Spinal cord (tissue), 10 donors: ENCODE measurements around the gene SLC25A42. TPM values are rescaled to one million over a fixed set of nuclear protein-coding genes. Genes with fewer than 3 reads are reported as not detected.

Experiments used
- DNase-seq, 6 donors: peaks; one replicate each; pipeline versions ENCODE4 v3.0.0 to v3.0.0-alpha.2; 2013 to 2015; ENCODE audit warnings: low spot score in 6 of 6, low read depth in 4 of 6
- H3K27ac ChIP-seq: one replicate; pipeline ENCODE4 v1.5.1; 2013; ENCODE audit warnings: low read depth, low read length, control low read depth
- H3K27me3 ChIP-seq: one replicate; pipeline ENCODE4 v1.6.1; 2013; ENCODE audit warnings: low read length; ENCODE audit not compliant: control insufficient read depth, insufficient read depth
- H3K36me3 ChIP-seq: one replicate; pipeline ENCODE4 v1.6.1; 2013; ENCODE audit warnings: low read length; ENCODE audit not compliant: control insufficient read depth, insufficient read depth
- H3K4me1 ChIP-seq: one replicate; pipeline ENCODE4 v1.6.1; 2013; ENCODE audit warnings: low read length; ENCODE audit not compliant: control insufficient read depth, insufficient read depth
- H3K4me3 ChIP-seq: one replicate; pipeline ENCODE4 v1.5.1; 2013; ENCODE audit warnings: low read depth, low read length, control low read depth
- H3K9me3 ChIP-seq: one replicate; pipeline ENCODE4 v1.6.1; 2013; ENCODE audit warnings: low read length; ENCODE audit not compliant: control insufficient read depth, insufficient read depth
- WGBS: methylation state at CpG from one replicate; pipeline ENCODE4 v1.1.5; 2013; ENCODE audit warnings: missing lambda C conversion rate; ENCODE audit not compliant: insufficient coverage; 5-methylcytosine and 5-hydroxymethylcytosine counted together
- polyA plus RNA-seq, 2 donors: library from polyadenylated mRNA; unstranded; fragments of 120-200 nt; gene quantifications; one replicate each; pipeline ENCODE4 v1.2.1, GENCODE V29; 2013; ENCODE audit not compliant: insufficient read length in 2 of 2
- total RNA-seq, 2 donors: library from RNA; depleted of rRNA in 1 of 2; stranded (reverse); fragments of 120-200 nt in 1 of 2; fragments of >200 nt in 1 of 2; gene quantifications; one replicate each; pipeline versions ENCODE4 v1.2.3 to v1.2.4, GENCODE V29; 2013 to 2014
- donor health status: healthy.

SLC25A42 gene
- total and polyA plus RNA-seq, 4 donors: 7.6 to 25.0 (median 14.8) TPM

DNA sequence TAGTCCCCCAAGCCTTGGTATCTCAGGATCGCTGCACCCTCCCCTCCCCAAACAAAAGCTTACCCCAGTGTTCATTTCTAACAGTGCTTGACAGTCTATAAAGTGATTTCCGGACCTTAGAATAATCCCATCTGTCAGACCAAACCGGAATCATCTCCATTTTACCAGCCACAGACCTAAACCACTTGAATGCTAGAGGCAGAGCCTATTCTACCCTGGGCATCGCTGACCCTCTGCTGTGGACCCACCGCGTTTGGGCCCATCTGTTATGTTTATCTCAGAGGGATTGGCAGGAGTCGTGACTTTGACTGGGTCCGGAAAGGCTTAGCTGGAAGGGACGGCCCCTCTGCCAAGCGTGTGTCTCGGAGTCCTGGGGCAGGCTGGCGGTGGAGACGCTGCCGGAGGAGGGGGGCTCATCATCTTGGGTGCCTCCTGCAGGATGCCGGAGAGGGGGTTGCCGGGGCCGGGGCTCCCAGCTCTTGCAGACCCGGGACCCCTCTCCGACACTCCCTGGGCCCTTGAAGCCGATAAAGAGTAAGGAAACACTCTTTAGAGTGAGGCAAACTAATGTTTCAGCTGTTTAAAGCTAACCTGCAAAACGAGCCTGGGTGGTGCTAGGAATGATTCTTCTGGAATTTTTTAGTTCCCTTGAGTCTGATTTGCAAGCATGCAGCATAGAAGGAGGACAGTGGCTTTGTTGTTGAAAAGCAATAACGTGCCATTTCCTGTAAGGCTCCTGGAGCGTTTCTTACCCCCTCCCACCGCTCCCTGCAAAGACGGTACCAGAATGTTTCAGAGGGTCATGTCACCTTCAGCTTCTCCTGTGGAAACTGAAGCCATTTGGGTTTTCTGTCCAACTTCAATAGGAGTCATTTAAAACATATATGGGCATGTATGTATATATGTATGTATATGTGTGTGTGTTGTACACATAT is 1.3 kb downstream of the SLC25A42 start:
- Histone ChIP-seq H3K27me3 (no peaks in the 10 kb centered on the region), H3K4me3 (peak overlapping the region; percentile 67), H3K27ac (no peak overlapping the region), H3K36me3 (peaks cover 13% of the 10 kb centered on the region), H3K9me3 (no peaks in the 10 kb centered on the region), H3K4me1 (peaks cover 43% of the 10 kb centered on the region)
- DNase-seq: peak in 2 of 6 donors; percentile 39 to 53
- WGBS: 4% methylated on average over 20 of the region's 25 CpGs

DNA sequence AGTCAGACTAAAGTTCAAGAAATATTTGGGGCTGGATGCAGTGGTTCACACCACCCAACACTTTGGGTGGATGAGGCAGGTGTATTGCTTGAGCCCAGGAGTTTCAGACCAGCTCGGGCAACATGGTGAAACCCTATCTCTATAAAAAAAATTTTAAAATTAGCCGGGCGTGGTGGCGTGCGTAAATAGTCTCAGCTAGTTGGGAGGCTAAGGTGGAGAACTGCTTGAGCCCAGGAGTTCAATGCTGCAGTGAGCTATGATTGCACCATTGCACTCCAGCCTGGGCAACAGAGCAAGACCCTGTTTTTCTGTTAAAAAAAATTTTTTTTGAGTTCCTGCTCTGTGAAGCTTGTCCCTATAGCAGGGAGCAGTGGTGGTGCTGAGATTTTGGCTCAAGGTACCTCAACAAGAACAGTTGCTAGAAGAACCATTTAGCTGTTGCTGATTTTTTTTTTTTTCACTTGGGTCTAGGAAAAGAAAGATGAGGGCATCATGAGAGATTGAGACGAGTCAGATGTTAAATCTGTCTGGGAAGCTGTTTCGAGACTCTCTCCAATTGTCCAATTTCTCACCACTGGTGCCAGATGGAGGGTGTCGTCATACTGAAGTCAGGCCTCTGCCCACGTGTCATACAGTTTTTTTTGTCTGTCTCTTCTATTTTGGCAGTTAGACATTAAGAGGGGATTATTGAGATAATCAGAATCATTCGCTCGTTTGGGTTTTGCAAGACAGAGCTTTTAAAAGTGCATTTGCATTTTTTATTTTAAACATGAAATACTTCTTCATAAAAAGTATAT is 3.7 kb downstream of the SLC25A42 start:
- no peaks in the 10 kb centered on the region for H3K27me3 ChIP-seq
- H3K36me3 ChIP-seq: peaks cover 3% of the 10 kb centered on the region
- peaks cover 32% of the 10 kb centered on the region for H3K4me1 ChIP-seq
- H3K27ac ChIP-seq: no peak overlapping the region
- DNase-seq: no peak
- WGBS: 85% methylated on average over 6 of the region's 11 CpGs
- no peaks in the 10 kb centered on the region for H3K9me3 ChIP-seq
- no peak overlapping the region for H3K4me3 ChIP-seq

DNA sequence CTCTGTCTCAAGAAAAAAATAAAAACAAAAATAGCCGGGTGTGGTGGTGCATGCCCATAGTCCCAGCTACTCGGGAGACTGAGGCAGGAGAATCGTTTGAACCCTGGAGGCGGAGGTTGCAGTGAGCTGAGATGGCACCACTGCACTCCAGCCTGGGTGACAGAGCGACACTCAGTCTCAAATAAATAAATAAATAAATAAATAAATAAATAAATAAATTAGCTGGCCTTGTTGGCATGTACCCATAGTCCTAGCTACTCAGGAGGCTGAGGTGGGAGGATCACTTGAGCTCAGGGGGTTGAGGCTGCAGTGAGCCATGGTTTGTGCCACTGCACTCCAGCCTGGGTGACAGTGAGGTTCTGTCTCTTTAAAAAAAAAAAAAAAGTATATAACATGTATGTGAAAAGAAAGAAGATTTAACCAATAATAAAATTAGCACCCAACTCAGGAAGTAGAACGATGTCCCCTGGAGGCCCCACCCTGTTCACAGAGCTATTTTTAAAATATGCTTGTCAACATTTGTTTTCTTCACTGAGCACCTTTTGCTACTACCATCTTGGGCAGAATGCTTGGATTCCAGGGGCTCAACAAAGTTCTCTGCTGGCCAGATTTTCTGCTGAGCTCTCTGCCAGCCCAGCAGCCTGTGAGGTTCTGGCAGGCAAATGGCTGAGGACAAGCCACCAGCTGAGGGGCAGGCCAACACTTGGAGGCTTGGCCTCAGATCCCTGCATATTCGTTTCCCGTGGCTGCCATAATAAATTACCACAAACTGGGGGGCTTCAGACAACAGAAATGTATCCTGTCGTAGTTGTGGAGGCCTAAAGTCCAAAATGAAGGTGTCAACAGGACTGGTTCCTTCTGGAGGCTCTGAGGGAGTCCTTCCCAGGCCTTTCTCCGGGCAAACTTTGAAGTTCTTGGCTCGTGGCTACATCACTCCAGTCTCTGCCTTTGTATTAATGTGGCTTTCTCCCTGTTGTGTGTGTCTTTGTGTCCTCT is 5.2 kb downstream of the SLC25A42 start:
- H3K27ac ChIP-seq: no peak overlapping the region
- no peaks in the 10 kb centered on the region for H3K9me3 ChIP-seq
- peaks cover 23% of the 10 kb centered on the region for H3K4me1 ChIP-seq
- H3K4me3 ChIP-seq: no peak overlapping the region
- DNase-seq: peak in 1 of 6 donors; percentile 55
- no peaks in the 10 kb centered on the region for H3K27me3 ChIP-seq
- 74% methylated on average over 6 of the region's 11 CpGs for WGBS
- peaks cover 5% of the 10 kb centered on the region for H3K36me3 ChIP-seq

DNA sequence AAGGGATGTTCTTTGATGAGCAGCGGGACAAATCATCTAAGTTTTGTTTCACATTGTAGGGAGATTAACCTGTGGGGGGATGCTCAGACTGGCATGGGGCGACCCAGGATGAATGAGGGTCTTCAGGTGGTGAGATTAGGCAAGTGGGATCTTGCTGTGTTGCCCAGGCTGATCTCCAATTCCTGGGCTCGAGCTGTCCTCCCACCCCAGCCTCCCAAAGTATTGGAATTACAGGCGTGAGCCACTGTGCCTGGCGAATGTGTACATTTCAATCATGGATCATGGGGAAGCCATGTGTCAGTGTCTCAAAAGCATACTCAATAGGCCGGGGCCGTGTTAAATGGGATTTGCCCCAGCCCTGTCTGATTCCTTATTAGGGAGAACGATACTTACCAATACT is 8.1 kb downstream of the SLC25A42 start:
- H3K27ac ChIP-seq: no peak overlapping the region
- no peaks in the 10 kb centered on the region for H3K27me3 ChIP-seq
- DNase-seq: no peak
- 90% methylated on average over 7 of the region's 8 CpGs for WGBS
- peaks cover 13% of the 10 kb centered on the region for H3K4me1 ChIP-seq
- no peak overlapping the region for H3K4me3 ChIP-seq
- H3K9me3 ChIP-seq: no peaks in the 10 kb centered on the region
- peaks cover 15% of the 10 kb centered on the region for H3K36me3 ChIP-seq

DNA sequence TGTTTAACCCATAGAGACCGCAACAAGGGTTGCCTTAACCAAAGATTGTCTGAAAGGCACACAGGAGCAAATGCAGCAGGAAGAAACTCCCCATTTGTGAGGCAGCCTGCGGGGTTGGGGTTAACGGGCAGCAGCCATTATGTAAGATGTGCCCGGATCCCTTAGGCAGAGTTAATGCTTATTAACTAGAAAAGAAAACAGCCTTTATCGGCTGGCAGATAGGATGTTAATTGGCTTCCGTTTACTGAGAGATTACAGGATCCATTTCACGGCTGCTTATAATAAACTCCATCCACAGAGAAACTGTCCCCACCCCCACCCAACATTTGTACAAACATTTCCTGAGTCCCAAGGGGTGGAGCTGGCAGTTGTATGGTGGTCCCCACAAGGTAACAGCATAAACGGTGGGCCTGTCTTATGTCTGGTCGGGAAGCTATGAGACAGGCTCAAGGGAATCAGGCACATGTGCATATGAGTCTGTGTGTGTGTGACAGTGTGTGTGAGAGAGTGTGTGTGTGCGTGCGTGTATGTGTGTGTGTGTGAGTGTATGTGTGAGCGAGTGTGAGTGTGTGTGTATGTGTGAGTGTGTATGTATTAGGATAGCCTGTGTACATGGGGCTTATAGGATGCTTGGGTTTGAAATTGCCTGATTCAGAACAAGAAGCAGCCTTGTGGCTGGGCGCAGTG is 10.5 kb downstream of the SLC25A42 start:
- peaks cover 23% of the 10 kb centered on the region for H3K36me3 ChIP-seq
- DNase-seq: peak in 1 of 6 donors; percentile 92
- H3K4me3 ChIP-seq: no peak overlapping the region
- H3K27me3 ChIP-seq: no peaks in the 10 kb centered on the region
- 52% methylated on average over 9 of the region's 13 CpGs for WGBS
- H3K27ac ChIP-seq: no peak overlapping the region
- H3K4me1 ChIP-seq: peaks cover 4% of the 10 kb centered on the region
- no peaks in the 10 kb centered on the region for H3K9me3 ChIP-seq

DNA sequence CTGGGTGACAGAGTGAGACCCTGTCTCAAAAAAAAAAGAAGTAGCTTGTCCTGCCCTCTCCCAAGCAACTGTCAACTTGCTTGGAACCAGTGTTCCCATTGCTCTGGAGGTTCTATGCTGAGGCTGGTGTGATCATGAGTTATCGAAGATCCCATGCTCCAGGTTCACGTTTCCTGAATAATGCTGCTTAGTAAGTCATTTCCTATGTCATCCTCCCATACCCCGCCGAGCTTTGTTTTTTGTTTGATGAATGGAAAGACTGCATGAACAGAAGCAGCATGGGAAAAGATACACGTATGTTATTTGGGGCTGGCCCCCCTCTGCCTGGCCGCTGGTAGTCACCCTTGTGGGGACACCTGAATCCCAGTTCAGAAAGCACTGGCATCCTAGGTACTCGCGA is 11.3 kb downstream of the SLC25A42 start:
- Histone ChIP-seq H3K4me1 (peaks cover 3% of the 10 kb centered on the region), H3K27ac (no peak overlapping the region), H3K4me3 (no peak overlapping the region), H3K9me3 (no peaks in the 10 kb centered on the region), H3K36me3 (peaks cover 23% of the 10 kb centered on the region), H3K27me3 (no peaks in the 10 kb centered on the region)
- 93% methylated on average over 4 of the region's 8 CpGs for WGBS
- no peak for DNase-seq

DNA sequence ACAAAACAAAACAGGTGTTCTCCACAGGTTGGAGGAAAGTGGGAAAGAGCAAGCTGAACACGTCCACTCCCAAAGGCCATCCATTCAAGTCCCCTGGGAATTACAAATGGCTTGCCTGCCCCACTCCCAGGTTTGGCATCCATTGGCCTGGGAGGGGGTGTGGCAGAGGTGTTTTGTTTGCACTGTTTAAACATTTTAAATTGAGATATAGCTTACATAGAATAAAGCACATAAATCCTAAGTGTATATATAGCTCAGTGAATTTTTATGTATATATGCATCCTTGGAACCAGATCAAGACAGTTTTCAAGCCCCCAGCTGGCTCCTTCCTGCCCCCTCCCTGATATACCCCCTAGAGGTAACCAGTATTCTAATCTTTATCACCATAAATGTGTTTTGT is 12.7 kb downstream of the SLC25A42 start:
- Histone ChIP-seq H3K4me1 (peaks cover 3% of the 10 kb centered on the region), H3K27me3 (no peaks in the 10 kb centered on the region), H3K36me3 (peaks cover 21% of the 10 kb centered on the region), H3K4me3 (no peak overlapping the region), H3K27ac (no peak overlapping the region), H3K9me3 (no peaks in the 10 kb centered on the region)
- WGBS: no CpG with 5 or more reads among the region's 1 CpG
- DNase-seq: no peak

DNA sequence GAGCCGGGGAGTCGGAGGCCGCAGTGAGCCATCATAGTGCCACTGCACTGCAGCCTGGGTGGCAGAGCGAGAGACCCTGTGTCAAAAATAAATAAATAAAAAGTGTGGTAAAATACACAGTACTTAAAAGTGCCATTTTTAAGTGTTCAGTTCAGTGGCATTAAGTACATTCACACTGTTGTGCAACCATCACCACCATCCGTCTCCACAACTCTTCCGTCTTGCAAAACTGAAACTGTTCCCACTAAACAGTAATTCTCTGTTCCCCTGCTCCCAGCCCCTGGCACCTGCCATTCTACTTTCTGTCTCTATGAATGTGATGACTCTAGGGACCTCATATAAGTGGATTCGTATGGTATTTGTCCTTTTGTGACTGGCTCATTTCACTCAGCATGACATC is 13.3 kb downstream of the SLC25A42 start:
- Histone ChIP-seq H3K27ac (no peak overlapping the region), H3K27me3 (no peaks in the 10 kb centered on the region), H3K36me3 (peaks cover 24% of the 10 kb centered on the region), H3K4me1 (peaks cover 3% of the 10 kb centered on the region), H3K9me3 (no peaks in the 10 kb centered on the region), H3K4me3 (no peak overlapping the region)
- 75% methylated on average over 2 of the region's 7 CpGs for WGBS
- peak in 1 of 6 donors; percentile 61 for DNase-seq
